Activated CD8-positive, alpha-beta memory T cell treated with anti-CD3 and anti-CD28 coated beads for 36 hours (primary cell): ENCODE results near the gene ABCD4. TPM values are rescaled to one million over a fixed set of nuclear protein-coding genes. Genes with fewer than 3 reads are reported as not detected.

Source experiments
- CTCF ChIA-PET: fragments of 350-600 bp; sonication (Branson Sonifier 250); formaldehyde crosslinking; loops from one replicate; lab custom pipeline; 2021; ENCODE audit warnings: antibody characterized with exemption; lab: Charles Lee
- POLR2A ChIA-PET: fragments of 350-600 bp; sonication (Branson Sonifier 250); formaldehyde crosslinking; loops from one replicate; lab custom pipeline; 2021; ENCODE audit warnings: antibody characterized with exemption; lab: Charles Lee
- total RNA-seq, 2 experiments: library from RNA; stranded (reverse); gene quantifications; one replicate each; pipeline ENCODE4 v1.2.3, GENCODE V29; 2021

Gene ABCD4
- total RNA-seq, 2 experiments from 2014 or later = 42.0 to 44.3 TPM

DNA sequence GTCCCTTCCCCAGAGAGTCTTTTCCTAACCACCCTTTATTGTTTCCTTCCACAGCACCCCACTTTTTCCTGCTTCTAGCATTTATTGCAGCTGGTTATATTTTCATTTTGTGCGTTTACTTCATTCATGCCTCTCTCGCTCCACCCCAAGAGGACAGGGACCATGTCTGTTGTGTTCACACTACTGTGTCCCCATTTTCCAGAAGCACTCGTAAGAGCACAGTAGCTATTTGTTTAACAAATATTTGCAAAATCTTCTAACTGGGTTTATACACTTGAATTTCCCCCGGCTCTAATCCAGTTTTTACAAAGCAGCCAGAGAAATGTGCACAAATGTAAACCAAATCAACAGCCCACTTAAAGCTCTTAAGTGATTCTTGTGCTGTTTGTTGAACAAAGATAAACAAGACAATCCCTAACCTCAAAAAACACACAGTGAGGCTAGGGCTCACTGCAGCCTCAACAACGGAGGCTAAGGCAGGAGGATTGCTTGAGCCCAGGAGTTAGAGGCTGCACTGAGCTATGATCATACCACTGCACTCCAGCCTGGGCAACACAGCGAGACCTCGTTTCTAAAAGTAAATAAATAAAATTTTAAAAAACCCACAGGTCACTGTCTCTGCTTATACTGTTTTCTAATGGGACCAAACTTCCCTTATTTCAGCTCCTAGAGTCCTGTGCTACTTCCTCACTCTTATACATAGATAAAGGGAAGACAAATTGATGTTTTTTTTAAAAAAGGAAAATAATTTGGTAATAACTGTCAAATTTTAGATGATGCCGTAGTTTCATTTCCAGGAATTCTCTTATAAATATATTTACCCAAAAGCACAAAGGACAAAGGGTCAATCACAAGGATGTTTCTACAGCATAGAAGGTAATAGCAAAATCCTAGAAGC is 6.6 kb upstream of the ABCD4 start:
- ChIA-PET CTCF (interaction anchor here (0.6 kb wide), 1 partner anchor 672 kb away, joined by 3 read pairs; no protein-coding TSS in a partner anchor), POLR2A (no interaction called here)

- ChIA-PET POLR2A (no interaction called here), CTCF (no interaction called here)
Measured at GRCh38 chr14:74308695-74309094, 6.0 kb upstream of the ABCD4 start.

GRCh38 chr14:74302152-74302628 is 544 bp downstream of the ABCD4 start:
- POLR2A ChIA-PET = interaction anchor here (0.5 kb wide), 1 partner anchor 733 kb away, joined by 3 read pairs; no protein-coding TSS in a partner anchor
- CTCF ChIA-PET = no interaction called here

DNA sequence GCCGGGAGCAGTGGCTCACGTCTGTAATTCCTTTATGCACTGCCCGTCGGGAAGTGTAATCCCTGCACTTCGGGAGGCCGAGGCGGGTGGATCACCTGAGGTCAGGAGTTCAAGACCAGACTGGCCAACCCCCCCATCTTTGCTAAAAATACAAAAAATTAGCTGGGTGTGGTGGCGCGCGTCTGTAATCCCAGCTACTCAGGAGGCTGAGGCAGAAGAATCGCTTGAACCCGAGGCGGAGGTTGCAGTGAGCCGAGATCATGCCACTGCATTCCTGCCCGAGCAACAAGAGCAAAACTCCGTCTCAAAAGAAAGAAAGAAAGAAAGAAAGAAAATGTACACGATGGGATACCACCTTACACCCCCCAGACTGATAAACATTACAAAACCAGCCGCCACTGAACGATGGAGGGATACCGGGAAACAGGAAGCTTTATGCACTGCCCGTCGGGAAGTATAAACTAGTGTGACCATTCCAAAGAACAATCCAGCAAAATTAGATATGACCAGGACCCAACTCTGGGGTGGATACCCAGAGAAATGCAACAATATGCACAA is 1.1 kb downstream of the ABCD4 start:
- CTCF ChIA-PET = no interaction called here
- POLR2A ChIA-PET = no interaction called here

DNA sequence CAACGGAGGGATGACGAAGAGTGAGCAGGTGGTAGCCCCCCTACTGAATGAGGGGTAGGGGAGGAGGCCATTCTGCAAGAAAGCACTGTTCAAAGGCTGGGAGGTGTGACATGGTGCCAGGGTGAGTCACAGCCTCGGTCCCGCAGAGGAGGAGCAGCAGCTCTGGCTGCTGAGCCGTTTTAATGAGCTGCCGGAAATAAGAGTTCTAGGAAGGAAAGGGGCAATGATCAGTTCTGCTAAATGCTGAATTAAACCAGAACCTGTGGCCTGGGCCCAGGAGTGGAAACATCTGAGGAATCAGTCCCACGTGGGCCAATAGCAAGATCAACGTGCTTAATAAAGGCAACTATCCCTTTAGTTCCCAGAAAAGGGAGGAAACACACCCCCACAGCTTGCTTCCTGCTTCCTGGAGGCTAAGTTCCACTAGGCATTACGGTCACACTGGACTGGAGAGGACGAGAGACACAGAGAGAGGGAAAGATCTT is 3.6 kb downstream of the ABCD4 start:
- CTCF ChIA-PET = interaction anchor here (0.6 kb wide), 1 partner anchor 143 kb away, joined by 3 read pairs; no protein-coding TSS in a partner anchor
- POLR2A ChIA-PET = no interaction called here

DNA sequence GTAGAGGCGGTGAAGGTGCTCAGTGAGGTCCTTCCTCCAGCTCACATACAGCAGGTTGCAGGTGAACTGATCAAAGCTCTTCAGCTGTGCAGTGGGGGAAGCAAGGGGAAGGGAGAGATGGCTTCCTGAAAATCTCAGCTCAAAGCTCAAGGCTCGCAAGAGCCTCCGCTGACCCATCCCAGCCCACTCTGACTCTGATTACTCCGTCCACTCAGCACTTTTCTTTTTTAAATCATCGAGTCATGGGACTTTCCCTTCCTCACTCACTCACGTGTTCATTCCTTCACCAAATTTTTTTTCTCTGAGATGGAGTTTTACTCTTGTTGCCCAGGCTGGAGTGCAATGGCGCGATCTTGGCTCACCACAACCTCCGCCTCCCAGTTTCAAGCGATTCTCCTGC is 4.7 kb downstream of the ABCD4 start:
- ChIA-PET CTCF (no interaction called here), POLR2A (no interaction called here)

- POLR2A ChIA-PET = no interaction called here
- CTCF ChIA-PET = no interaction called here
Measured at GRCh38 chr14:74296037-74296467, 6.7 kb downstream of the ABCD4 start.

- ChIA-PET POLR2A (no interaction called here), CTCF (no interaction called here)
Measured at GRCh38 chr14:74293606-74294005, 9.1 kb downstream of the ABCD4 start.

DNA sequence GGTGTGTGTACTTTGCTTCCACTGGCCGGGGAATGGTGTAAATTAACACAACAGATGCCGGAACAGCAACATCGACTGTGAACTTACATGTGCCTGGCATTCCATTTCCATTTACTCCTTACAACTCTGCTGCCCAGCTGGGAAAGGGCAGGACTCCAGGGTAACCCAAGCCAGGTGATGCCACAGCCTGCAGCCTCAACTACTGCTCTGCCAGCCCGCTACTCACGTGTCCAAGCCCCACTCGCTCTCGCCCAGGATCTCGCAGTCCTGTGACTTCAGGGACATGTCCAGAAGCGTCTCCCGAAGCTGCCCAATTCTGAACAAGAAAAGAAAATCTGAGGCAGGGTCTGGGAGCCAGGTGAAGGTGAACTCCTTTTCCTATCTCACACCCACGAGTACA is 10.7 kb downstream of the ABCD4 start:
- ChIA-PET POLR2A (no interaction called here), CTCF (no interaction called here)

DNA sequence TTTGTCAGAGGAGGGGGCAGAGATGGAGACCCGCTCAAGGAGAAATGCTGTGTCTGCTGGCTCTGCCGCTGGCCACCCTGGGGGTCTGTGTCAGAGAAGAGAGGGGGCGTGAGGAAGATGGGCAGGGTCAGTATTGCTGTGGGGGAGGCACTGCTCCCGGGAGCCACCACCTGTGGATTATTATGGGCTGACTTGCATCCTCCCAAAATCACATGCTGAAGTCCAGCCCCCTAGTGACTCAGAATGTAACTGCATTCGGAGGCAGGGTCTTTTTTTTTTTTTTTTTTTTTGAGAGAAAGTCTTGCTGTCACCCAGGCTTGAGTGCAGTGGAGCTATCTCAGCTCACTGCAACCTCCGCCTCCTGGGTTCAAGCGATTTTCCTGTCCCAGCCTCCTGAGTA is 12.3 kb downstream of the ABCD4 start:
- POLR2A ChIA-PET = interaction anchor here (0.6 kb wide), 3 partner anchors 17 to 53 kb away, joined by 3 to 6 read pairs (median 4); no protein-coding TSS in a partner anchor
- CTCF ChIA-PET = interaction anchor here (0.6 to 0.7 kb wide), 2 partner anchors 24 to 1755 kb away, joined by 3 read pairs; no protein-coding TSS in a partner anchor

GRCh38 chr14:74289801-74290200 is 12.9 kb downstream of the ABCD4 start:
- POLR2A ChIA-PET = no interaction called here

DNA sequence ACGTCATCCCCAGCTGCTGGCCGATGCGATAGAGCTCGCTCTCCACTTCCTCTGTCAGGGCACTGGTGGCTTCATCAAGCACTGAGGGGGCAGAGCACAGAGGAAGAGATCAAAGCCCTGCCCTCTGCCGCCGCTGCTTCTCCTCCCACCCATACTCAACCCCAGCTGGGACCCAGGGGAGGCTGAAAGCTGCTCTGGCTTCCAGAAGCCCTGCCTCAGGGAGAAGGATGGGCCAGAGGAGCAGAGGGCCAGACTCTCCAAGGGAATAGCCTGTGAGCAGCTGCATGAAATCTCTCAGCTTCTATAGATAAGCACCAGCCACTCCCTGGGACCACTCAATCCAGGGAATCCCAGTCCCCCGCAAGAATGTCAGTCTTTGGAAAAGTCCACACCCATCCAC is 16.0 kb downstream of the ABCD4 start:
- POLR2A ChIA-PET = no interaction called here
- CTCF ChIA-PET = no interaction called here

More at GRCh38 chr14:74289801-74290200, 12.9 kb downstream of the ABCD4 start:
- CTCF ChIA-PET = no interaction called here

DNA sequence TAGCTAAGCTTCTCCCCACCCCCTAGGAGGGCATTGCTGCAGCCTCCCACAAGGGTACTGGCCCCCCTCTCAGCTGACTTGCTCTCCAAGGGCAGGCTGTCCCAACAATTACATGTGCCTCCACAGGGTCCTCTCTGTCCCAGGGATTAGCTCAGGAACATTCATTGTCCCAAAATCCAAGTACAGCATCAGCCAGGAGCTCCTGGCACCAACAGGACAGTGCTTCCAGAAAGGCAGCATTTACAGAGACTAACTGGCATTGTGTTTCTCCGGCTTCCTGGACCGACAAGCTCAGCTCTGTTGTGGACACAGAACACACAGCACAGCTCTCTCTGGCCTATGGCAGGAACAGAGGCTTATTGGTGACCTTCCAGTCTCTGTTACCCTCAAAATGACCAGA is 21.7 kb downstream of the ABCD4 start:
- CTCF ChIA-PET = no interaction called here
- POLR2A ChIA-PET = no interaction called here

GRCh38 chr14:74278080-74278479 is 24.7 kb downstream of the ABCD4 start:
- CTCF ChIA-PET = no interaction called here
- POLR2A ChIA-PET = no interaction called here

DNA sequence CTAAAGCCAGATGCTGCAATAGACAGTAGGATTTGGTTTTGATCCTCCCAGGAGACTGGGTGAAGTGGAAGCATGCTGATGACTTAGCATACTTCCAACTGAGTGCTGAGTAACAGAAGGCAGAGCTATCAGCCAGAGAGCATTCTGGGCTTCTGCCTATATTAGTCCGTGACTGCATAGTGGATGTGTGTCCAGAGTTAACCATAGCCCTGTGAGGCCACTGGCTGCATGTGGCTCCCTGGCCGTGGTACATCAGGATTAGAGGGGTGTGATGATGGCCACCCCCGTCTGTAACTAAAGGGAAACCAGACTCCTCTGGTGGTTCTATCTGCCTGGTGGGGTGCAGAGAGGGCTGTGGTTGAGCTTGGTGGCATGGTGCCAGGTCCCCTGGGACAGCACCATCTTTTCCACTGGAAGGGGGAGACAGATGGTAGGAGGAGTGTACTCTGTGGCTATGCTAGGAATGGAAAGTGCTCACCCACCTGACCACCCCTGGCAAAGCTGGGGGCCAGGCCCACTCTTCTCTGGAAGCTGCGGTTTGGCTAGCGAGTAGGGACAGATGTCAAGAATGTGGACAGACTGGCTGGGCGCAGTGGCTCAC is 27.4 kb downstream of the ABCD4 start:
- CTCF ChIA-PET = no interaction called here
- POLR2A ChIA-PET = no interaction called here

DNA sequence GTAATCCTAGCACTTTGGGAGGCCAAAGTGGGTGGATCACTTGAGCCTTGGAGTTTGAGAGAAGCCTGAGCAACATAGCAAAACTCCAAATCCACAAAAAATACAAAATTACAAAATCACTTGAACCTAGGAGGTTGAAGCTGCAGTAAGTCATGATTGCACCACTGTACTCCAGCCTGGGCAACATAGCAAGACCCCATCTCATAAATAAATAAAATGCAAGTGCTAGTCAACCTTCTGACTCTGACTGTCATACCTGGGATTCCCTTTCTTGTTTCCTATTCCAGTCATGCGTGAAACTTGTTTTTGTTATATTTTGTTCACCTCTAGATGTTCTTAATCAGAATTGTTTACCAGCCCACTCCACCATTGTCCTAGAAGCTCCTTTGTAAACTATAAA is 31.4 kb downstream of the ABCD4 start:
- ChIA-PET CTCF (interaction anchor here (1.4 kb wide), 1 partner anchor 14 kb away, joined by 5 read pairs; no protein-coding TSS in a partner anchor), POLR2A (no interaction called here)

DNA sequence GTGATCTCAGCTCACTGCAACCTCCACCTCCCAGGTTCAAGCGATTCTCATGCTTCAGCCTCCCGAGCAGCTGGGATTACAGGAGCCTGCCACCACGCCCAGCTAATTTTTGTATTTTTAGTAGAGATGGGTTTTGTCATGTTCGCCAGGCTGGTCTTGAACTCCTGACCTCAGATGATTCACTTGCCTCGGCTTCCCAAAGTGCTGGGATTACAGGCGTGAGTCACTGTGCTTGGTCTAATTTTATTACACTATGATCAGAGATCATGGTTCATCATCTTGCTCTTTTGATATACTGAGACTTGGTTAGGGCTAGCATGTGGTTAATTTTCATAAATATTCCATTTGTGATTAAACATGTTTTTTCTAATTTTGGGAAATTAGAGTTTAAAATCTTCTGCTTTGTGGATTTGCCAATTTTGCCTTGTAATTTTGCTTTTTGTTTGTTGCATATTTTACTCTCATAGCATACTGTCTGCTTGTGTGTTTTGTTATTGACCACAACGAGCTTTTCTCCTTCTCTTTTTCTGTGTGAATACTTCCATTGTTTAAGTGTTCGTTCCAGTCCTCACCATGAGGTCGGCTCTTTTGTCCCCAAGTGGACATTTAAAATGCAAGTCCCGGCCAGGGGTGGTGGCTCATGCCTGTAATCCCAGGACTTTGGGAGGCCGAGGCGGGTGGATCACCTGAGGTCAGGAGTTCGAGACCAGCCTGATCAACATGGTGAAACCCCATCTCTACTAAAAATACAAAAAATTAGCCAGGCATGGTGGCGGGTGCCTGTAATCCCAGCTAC is 32.2 kb downstream of the ABCD4 start:
- ChIA-PET CTCF (interaction anchor here (1.4 kb wide), 1 partner anchor 13 kb away, joined by 5 read pairs; no protein-coding TSS in a partner anchor), POLR2A (interaction anchor here (0.7 kb wide), 1 partner anchor 462 kb away, joined by 4 read pairs; no protein-coding TSS in a partner anchor)

- ChIA-PET POLR2A (interaction anchor here (0.6 kb wide), 1 partner anchor 157 kb away, joined by 3 read pairs; no protein-coding TSS in a partner anchor), CTCF (interaction anchor here (0.6 to 2.5 kb wide), 4 partner anchors 9 to 16 kb away, joined by 3 to 8 read pairs (median 4); no protein-coding TSS in a partner anchor)
Measured at GRCh38 chr14:74267588-74267987, 35.1 kb downstream of the ABCD4 start.
